Stomach (tissue), 9 donors: ENCODE data around the gene ABCF2. TPM values are rescaled to one million over a fixed set of nuclear protein-coding genes. Genes with fewer than 3 reads are reported as not detected.

Experiments used
- DNase-seq, 2 donors: peaks; one replicate each; pipeline versions ENCODE4 v3.0.0 to v3.0.0-alpha.2; 2013 to 2019
- H3K27ac ChIP-seq, 5 donors: fragments of 200-600 bp in 4 of 5; sonication (generic) in 4 of 5; one replicate each; pipeline ENCODE4 v1.5.1; 2013 to 2019; ENCODE audit warnings: mild to moderate bottlenecking in 1 of 5, moderate library complexity in 1 of 5
- H3K27me3 ChIP-seq, 3 donors: fragments of 200-600 bp; sonication (generic); one replicate each; pipeline ENCODE4 v1.5.1; 2017 to 2019; ENCODE audit warnings: mixed run types in 1 of 3
- H3K36me3 ChIP-seq, 4 donors: fragments of 200-600 bp; sonication (generic); 1 replicate in 3 of 4; 2 replicates in 1 of 4; pipeline ENCODE4 v1.5.1; 2016 to 2019
- H3K4me1 ChIP-seq, 4 donors: fragments of 200-600 bp; sonication (generic); one replicate each; pipeline ENCODE4 v1.5.1; 2016 to 2019
- H3K4me3 ChIP-seq, 4 donors: fragments of 200-600 bp; sonication (generic) in 3 of 4; one replicate each; pipeline ENCODE4 v1.5.1; 2016 to 2019; ENCODE audit warnings: mild to moderate bottlenecking in 1 of 4
- H3K9me3 ChIP-seq, 4 donors: fragments of 200-600 bp; sonication (generic); one replicate each; pipeline ENCODE4 v1.5.1; 2016 to 2019
- CTCF ChIP-seq, 7 experiments: fragments of 450-650 bp in 4 of 7; fragments of 200-600 bp in 3 of 7; sonication (generic) in 3 of 7; IDR thresholded peaks; one replicate each; pipeline ENCODE4 v1.5.1; 2016 to 2019; ENCODE audit warnings: antibody characterized with exemption in 7 of 7, control low read depth in 2 of 7, mild to moderate bottlenecking in 1 of 7
- EP300 ChIP-seq: sonication (generic); formaldehyde crosslinking; IDR thresholded peaks from one replicate; pipeline ENCODE4 v1.6.1; 2017; ENCODE audit warnings: antibody characterized with exemption
- POLR2A ChIP-seq, 4 donors: fragments of 450-650 bp; IDR thresholded peaks; one replicate each; pipeline ENCODE4 v1.6.1; 2016; ENCODE audit warnings: antibody characterized with exemption in 4 of 4, control low read depth in 2 of 4, mild to moderate bottlenecking in 1 of 4, moderate library complexity in 1 of 4
- POLR2AphosphoS5 ChIP-seq, 3 donors: sonication (generic); formaldehyde crosslinking; IDR thresholded peaks; one replicate each; pipeline ENCODE4 v1.6.1; 2016; ENCODE audit warnings: antibody characterized with exemption in 3 of 3
- WGBS, 5 donors: extraction: QIAGEN DNeasy Blood & Tissue Kit in 3 of 5; methylation state at CpG; one replicate each; pipeline versions ENCODE4 v1.1.5 to v1.1.7; 2013 to 2018; 5-methylcytosine and 5-hydroxymethylcytosine counted together
- intact Hi-C: fragments of 100-400 bp; cut with DNase I; formaldehyde crosslinking; loops from one replicate; pipeline ENCODE4 v1.15.1; 2023; ENCODE audit warnings: low total_unique reads
- polyA plus RNA-seq, 3 donors: library from polyadenylated mRNA; stranded (reverse); fragments of 200-250 nt; gene quantifications; one replicate each; pipeline ENCODE4 v1.2.3, GENCODE V29; 2013
- total RNA-seq, 5 donors: library from RNA; depleted of rRNA; stranded (reverse); fragments of >200 nt; gene quantifications; one replicate each; pipeline versions ENCODE4 v1.1.0 to v1.2.3, GENCODE V29; 2014 to 2016
- donor health status: healthy with polysubstance abuse.
- donor health status: Bipolar disorder and iron deficiency.
- donor health status: healthy.

The ABCF2 gene
- total and polyA plus RNA-seq, 8 donors, result 5.2 to 28.0 (median 15.2) TPM

- H3K4me1 ChIP-seq, result no peaks in the 10 kb centered on the region
- no peak for DNase-seq
- no peak for TF ChIP-seq POLR2AphosphoS5 (IDR thresholded peaks at IDR 0.05)
- TF ChIP-seq POLR2A (IDR thresholded peaks at IDR 0.05), result no peak
- no peak for TF ChIP-seq EP300
- no peak overlapping the region for H3K27ac ChIP-seq
- intact Hi-C loops, result no loop called here
- H3K9me3 ChIP-seq, result no peaks in the 10 kb centered on the region
- H3K4me3 ChIP-seq, result no peak overlapping the region
- no peaks in the 10 kb centered on the region for H3K27me3 ChIP-seq
- WGBS, 5 donors, result 80 to 90% (median 88%) methylated on average over 3 of the region's 3 CpGs
- H3K36me3 ChIP-seq, result peaks cover 47 to 71% (median 69%) of the 10 kb centered on the region in 4 donors
Measured at GRCh38 chr7:151213826-151214225, 13.2 kb downstream of the ABCF2 start.

- TF ChIP-seq CTCF (IDR thresholded peaks at IDR 0.05) (no peak), POLR2A (IDR thresholded peaks at IDR 0.05) (no peak), EP300 (no peak), POLR2AphosphoS5 (IDR thresholded peaks at IDR 0.05) (no peak)
- no peak for DNase-seq
- no peaks in the 10 kb centered on the region for H3K27me3 ChIP-seq
- H3K4me1 ChIP-seq, result no peaks in the 10 kb centered on the region
- no peak overlapping the region for H3K4me3 ChIP-seq
- WGBS, 5 donors, result 81 to 92% (median 87%) methylated on average over 5 of the region's 5 CpGs
- H3K36me3 ChIP-seq, result peaks cover 35 to 59% (median 57%) of the 10 kb centered on the region in 4 donors
- no peak overlapping the region for H3K27ac ChIP-seq
- H3K9me3 ChIP-seq, result no peaks in the 10 kb centered on the region
- intact Hi-C loops, result no loop called here
Measured at GRCh38 chr7:151212626-151213025, 14.4 kb downstream of the ABCF2 start.

GRCh38 chr7:151211155-151211772 lies 15.7 kb downstream of the ABCF2 start:
- intact Hi-C loops, result no loop called here
- peaks cover 29 to 45% (median 43%) of the 10 kb centered on the region in 4 donors for H3K36me3 ChIP-seq
- DNase-seq, result no peak

GRCh38 chr7:151210087-151210854 lies 16.7 kb downstream of the ABCF2 start, which contains the start of gene H2BK1:
Gene H2BK1, minus strand, starts transcription at chr7:151210488. Its CDS starts 170 bp downstream, at chr7:151210318.
- intact Hi-C loops, result no loop called here
- H3K4me3 ChIP-seq, result no peak within 1 kb of the TSS
- no peak for TF ChIP-seq CTCF (IDR thresholded peaks at IDR 0.05)
- H3K36me3 ChIP-seq, result peaks cover 22 to 35% (median 33%) of the 10 kb centered on the region in 4 donors
- H3K9me3 ChIP-seq, result no peaks in the 10 kb centered on the region
- 73 to 78% (median 77%) methylated on average over 16 to 17 of the region's 17 CpGs for WGBS, 5 donors
- H3K4me1 ChIP-seq, result no peaks in the 10 kb centered on the region
- peaks cover 0 to 15% (median 8%) of the 10 kb centered on the region in 3 donors for H3K27me3 ChIP-seq
- no peak for DNase-seq
- H3K27ac ChIP-seq, result no peak within 1 kb of the TSS

More at GRCh38 chr7:151211155-151211772, 15.7 kb downstream of the ABCF2 start:
- Histone ChIP-seq H3K27me3 (peaks cover 0 to 5% (median 3%) of the 10 kb centered on the region in 3 donors), H3K27ac (no peak overlapping the region), H3K4me3 (no peak overlapping the region), H3K4me1 (no peaks in the 10 kb centered on the region), H3K9me3 (no peaks in the 10 kb centered on the region)
- 75 to 87% (median 80%) methylated on average over 3 of the region's 3 CpGs for WGBS, 5 donors
- TF ChIP-seq EP300, result no peak
- no peak for TF ChIP-seq POLR2A (IDR thresholded peaks at IDR 0.05)
- TF ChIP-seq POLR2AphosphoS5 (IDR thresholded peaks at IDR 0.05), result no peak
- TF ChIP-seq CTCF (IDR thresholded peaks at IDR 0.05), result no peak
